ENCODE data around the gene MLLT10. TPM values are rescaled to one million over a fixed set of nuclear protein-coding genes. Genes with fewer than 3 reads are reported as not detected.

MLLT10 gene
- total and polyA plus RNA-seq, 9 of the 15 experiments (the other 6 are each of a cell fraction or from before 2014, with no cell fraction given) = 18.8 to 81.4 (median 64.2) TPM

DNA sequence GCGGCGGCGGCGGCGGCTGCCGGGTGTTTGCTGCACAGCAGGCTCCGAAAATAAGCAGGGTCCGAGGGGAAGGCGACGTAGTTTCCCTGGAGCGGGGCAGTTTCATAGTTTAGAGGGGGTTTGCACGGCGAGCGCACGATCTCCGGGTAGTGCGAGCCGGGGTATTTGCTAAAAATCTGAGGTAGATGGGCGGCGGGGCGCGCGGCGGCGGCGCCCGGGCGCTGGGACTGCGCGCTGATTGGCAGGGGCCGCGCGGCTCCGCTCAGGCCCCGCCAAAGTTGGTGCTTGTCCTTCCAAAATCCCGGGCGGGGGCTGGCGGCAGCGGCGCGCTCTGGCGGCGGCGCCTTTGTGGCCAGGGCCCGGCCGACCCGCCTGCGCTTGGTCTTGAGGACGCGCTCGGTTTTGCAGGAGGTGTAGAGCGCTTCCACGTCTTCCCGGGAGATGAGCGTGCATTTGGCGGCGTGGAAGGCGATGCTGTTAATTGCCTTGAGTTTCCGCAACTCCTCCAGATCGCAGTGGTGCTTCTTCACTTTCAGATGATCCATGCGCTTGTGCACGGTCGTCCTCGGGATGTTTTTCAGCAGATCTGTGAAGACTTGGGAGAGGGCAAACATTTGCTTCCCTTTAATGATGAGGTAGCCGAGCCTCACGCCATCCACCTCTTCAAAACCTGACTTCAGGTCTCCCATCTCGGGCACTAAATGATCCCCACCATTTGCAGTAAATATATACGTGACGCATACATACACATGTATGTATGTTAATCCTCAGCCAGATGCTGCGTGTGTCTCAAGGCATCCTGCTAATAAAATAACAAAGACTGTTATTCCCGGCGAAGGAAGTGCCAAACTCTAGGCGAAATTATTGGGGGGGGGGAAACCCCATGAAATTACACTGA is 16.6 kb upstream of the MLLT10 start (continued):
- no peak for TF ChIP-seq ZBTB1 (CRISPR knock-in tag; IDR thresholded peaks at IDR 0.05; ENCODE audit: borderline replicate concordance, low read depth)
- TF ChIP-seq CCNT2 (IDR thresholded peaks at IDR 0.05; ENCODE audit: borderline replicate concordance, extremely low read depth, insufficient read length, low read depth, low read length) = peak; percentile 70
- no peak for TF ChIP-seq FOS (IDR thresholded peaks at IDR 0.05; ENCODE audit: extremely low read depth, insufficient read length)
- TF ChIP-seq, protein P1, sequence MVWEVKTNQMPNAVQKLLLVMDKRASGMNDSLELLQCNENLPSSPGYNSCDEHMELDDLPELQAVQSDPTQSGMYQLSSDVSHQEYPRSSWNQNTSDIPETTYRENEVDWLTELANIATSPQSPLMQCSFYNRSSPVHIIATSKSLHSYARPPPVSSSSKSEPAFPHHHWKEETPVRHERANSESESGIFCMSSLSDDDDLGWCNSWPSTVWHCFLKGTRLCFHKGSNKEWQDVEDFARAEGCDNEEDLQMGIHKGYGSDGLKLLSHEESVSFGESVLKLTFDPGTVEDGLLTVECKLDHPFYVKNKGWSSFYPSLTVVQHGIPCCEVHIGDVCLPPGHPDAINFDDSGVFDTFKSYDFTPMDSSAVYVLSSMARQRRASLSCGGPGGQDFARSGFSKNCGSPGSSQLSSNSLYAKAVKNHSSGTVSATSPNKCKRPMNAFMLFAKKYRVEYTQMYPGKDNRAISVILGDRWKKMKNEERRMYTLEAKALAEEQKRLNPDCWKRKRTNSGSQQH (CRISPR knock-in tag; IDR thresholded peaks at IDR 0.05) = no peak
- no peak for TF ChIP-seq GATA2 (CRISPR knock-in tag; IDR thresholded peaks at IDR 0.05)
- TF ChIP-seq, protein P2, sequence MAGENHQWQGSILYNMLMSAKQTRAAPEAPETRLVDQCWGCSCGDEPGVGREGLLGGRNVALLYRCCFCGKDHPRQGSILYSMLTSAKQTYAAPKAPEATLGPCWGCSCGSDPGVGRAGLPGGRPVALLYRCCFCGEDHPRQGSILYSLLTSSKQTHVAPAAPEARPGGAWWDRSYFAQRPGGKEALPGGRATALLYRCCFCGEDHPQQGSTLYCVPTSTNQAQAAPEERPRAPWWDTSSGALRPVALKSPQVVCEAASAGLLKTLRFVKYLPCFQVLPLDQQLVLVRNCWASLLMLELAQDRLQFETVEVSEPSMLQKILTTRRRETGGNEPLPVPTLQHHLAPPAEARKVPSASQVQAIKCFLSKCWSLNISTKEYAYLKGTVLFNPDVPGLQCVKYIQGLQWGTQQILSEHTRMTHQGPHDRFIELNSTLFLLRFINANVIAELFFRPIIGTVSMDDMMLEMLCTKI (IDR thresholded peaks at IDR 0.05; ENCODE audit: partially characterized antibody) = no peak
- no peak for TF ChIP-seq TRIM28 (IDR thresholded peaks at IDR 0.05)
- TF ChIP-seq, protein P3, sequence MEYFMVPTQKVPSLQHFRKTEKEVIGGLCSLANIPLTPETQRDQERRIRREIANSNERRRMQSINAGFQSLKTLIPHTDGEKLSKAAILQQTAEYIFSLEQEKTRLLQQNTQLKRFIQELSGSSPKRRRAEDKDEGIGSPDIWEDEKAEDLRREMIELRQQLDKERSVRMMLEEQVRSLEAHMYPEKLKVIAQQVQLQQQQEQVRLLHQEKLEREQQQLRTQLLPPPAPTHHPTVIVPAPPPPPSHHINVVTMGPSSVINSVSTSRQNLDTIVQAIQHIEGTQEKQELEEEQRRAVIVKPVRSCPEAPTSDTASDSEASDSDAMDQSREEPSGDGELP (CRISPR knock-in tag; IDR thresholded peaks at IDR 0.05; ENCODE audit: borderline replicate concordance) = no peak
- TF ChIP-seq, protein P4, sequence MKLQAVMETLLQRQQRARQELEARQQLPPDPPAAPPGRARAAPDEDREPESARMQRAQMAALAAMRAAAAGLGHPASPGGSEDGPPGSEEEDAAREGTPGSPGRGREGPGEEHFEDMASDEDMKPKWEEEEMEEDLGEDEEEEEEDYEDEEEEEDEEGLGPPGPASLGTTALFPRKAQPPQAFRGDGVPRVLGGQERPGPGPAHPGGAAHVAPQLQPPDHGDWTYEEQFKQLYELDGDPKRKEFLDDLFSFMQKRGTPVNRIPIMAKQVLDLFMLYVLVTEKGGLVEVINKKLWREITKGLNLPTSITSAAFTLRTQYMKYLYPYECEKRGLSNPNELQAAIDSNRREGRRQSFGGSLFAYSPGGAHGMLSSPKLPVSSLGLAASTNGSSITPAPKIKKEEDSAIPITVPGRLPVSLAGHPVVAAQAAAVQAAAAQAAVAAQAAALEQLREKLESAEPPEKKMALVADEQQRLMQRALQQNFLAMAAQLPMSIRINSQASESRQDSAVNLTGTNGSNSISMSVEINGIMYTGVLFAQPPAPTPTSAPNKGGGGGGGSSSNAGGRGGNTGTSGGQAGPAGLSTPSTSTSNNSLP (IDR thresholded peaks at IDR 0.05; ENCODE audit: borderline replicate concordance, low read depth, low read length) = no peak
- TF ChIP-seq EGR1 (conservative IDR thresholded peaks at IDR 0.05) = no peak
- TF ChIP-seq, protein P5, sequence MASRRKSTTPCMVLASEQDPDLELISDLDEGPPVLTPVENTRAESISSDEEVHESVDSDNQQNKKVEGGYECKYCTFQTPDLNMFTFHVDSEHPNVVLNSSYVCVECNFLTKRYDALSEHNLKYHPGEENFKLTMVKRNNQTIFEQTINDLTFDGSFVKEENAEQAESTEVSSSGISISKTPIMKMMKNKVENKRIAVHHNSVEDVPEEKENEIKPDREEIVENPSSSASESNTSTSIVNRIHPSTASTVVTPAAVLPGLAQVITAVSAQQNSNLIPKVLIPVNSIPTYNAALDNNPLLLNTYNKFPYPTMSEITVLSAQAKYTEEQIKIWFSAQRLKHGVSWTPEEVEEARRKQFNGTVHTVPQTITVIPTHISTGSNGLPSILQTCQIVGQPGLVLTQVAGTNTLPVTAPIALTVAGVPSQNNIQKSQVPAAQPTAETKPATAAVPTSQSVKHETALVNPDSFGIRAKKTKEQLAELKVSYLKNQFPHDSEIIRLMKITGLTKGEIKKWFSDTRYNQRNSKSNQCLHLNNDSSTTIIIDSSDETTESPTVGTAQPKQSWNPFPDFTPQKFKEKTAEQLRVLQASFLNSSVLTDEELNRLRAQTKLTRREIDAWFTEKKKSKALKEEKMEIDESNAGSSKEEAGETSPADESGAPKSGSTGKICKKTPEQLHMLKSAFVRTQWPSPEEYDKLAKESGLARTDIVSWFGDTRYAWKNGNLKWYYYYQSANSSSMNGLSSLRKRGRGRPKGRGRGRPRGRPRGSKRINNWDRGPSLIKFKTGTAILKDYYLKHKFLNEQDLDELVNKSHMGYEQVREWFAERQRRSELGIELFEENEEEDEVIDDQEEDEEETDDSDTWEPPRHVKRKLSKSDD (conservative IDR thresholded peaks at IDR 0.05; ENCODE audit: low read length) = no peak
- no peak for TF ChIP-seq IRF2 (CRISPR knock-in tag; IDR thresholded peaks at IDR 0.05)
- TF ChIP-seq ZFP30 (CRISPR knock-in tag; IDR thresholded peaks at IDR 0.05; ENCODE audit: borderline replicate concordance) = no peak
- TF ChIP-seq ZNF384 (IDR thresholded peaks at IDR 0.05; ENCODE audit: low read depth, low read length) = no peak
- TF ChIP-seq, protein P6, sequence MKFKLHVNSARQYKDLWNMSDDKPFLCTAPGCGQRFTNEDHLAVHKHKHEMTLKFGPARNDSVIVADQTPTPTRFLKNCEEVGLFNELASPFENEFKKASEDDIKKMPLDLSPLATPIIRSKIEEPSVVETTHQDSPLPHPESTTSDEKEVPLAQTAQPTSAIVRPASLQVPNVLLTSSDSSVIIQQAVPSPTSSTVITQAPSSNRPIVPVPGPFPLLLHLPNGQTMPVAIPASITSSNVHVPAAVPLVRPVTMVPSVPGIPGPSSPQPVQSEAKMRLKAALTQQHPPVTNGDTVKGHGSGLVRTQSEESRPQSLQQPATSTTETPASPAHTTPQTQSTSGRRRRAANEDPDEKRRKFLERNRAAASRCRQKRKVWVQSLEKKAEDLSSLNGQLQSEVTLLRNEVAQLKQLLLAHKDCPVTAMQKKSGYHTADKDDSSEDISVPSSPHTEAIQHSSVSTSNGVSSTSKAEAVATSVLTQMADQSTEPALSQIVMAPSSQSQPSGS (CRISPR knock-in tag; IDR thresholded peaks at IDR 0.05) = no peak
